ENCODE results near the gene SPOCK1.

The SPOCK1 gene

DNA sequence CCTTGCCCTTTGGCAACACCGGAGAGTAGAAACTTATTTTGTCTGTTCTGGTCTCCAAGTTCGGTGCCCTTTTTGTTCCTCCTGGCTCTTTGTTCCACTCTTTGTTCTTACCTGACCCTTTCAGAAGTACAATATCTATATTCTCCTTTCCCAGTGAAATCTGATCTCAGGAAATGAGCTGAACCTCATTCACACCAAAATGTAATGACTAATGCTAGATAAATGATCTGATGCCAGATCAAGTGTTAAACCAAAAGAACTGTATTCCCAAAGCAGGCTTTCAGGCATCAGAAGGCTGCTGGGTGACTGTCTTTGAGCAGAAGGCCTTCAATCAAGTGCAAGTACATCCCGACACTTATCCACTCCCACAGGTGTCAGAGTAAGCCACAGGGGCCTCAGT is 156.4 kb downstream of the SPOCK1 start:
- DNase-seq (ENCODE audit: low read depth), result no peak
- no peak for TF ChIP-seq CTCF (IDR thresholded peaks at IDR 0.05; ENCODE audit: control insufficient read depth, extremely low read depth, insufficient read depth)

GRCh38 chr5:137341831-137342230 is 157.3 kb downstream of the SPOCK1 start:
- TF ChIP-seq CTCF (IDR thresholded peaks at IDR 0.05; ENCODE audit: control insufficient read depth, extremely low read depth, insufficient read depth), result no peak
- no peak for DNase-seq (ENCODE audit: low read depth)
- H3K4me3 ChIP-seq (ENCODE audit: low read depth, low read length), result no peak overlapping the region

More for the DNA sequence above, 156.4 kb downstream of the SPOCK1 start:
- H3K4me3 ChIP-seq (ENCODE audit: low read depth, low read length), result no peak overlapping the region

DNA sequence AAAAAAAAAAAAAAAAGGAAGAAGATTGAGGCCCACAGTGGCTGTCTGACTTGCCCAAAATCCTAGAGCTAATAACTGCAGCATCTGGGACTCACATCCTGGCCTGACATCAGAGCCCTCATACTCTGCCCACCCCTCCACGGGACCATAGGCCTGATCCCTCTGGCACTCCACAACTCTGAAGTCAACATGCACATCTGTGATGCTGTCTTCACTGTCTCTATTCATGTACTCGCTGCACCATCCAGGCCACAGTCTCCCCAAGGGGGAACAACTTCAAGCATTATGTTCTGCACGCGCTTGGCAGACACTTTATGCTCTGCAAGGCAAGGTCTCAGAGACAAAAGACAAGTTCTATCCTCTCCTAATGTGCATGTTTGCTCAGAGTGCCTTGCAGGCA is 158.2 kb downstream of the SPOCK1 start:
- no peak for TF ChIP-seq CTCF (IDR thresholded peaks at IDR 0.05; ENCODE audit: control insufficient read depth, extremely low read depth, insufficient read depth)
- no peak for DNase-seq (ENCODE audit: low read depth)
- H3K4me3 ChIP-seq (ENCODE audit: low read depth, low read length), result no peak overlapping the region

- H3K4me3 ChIP-seq (ENCODE audit: low read depth, low read length), result no peak overlapping the region
- no peak for TF ChIP-seq CTCF (IDR thresholded peaks at IDR 0.05; ENCODE audit: control insufficient read depth, extremely low read depth, insufficient read depth)
These were observed 162.5 kb downstream of the SPOCK1 start for GRCh38 chr5:137336565-137337120.

DNA sequence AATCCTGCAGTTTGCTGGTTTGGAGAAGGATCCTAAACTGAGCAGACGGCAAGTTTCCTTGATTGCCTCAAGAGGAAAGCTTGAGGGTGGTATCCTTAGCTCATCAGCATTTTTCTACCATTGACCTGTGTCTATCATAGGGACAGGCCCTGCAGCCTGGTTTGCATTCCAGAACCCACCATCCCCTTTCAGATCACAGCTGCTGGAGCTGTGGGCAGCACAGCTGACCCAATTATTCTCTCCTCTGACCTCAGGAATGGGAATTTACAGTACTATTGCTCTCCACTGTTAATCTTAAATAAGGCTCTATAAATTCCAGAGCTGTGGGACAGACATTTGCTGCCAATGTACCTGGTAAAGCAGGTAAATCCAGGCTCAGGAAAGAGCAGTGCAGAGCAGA is 163.0 kb downstream of the SPOCK1 start:
- no peak overlapping the region for H3K4me3 ChIP-seq (ENCODE audit: low read depth, low read length)
- TF ChIP-seq CTCF (IDR thresholded peaks at IDR 0.05; ENCODE audit: control insufficient read depth, extremely low read depth, insufficient read depth), result no peak
- no peak for DNase-seq (ENCODE audit: low read depth)

More at GRCh38 chr5:137336565-137337120, 162.5 kb downstream of the SPOCK1 start:
- DNase-seq (ENCODE audit: low read depth), result no peak

DNA sequence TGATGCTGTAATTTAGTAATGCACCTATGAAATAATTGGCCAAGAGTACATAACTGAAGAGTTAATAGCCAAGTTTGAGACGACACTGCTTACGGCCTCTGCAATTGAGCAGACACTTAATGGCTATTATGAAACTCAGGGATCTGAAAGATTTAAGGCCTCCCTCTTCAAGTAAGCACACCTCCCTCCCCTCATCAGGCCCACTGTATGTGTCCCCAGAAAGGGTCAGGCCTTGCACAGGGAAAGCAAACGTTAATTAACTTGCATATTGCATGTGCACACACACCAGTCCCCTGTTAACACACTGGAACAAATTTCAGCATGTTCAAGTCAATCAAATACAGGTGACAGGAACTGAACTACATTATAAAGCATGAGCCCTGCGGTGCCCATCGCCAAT is 163.6 kb downstream of the SPOCK1 start:
- DNase-seq (ENCODE audit: low read depth), result no peak
- H3K4me3 ChIP-seq (ENCODE audit: low read depth, low read length), result no peak overlapping the region
- TF ChIP-seq CTCF (IDR thresholded peaks at IDR 0.05; ENCODE audit: control insufficient read depth, extremely low read depth, insufficient read depth), result no peak

DNA sequence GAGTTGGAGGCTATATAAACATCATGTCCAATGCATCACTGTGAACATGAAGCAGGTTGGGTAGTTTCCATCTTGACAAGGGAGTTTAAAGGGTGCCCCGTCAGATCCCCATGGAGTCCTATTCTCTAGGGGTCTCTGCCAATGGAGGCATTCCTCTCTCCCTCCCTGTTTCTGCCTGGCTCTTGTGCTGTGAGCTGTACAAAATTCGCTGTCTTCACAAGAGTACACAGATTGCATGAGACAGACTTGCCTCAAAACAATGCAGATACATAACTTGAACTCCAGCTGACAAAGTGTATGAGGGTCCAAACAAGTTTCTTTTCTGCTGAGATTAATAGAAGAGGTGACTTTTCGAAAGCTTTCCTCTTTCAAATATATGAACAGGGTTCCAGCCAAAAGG is 165.2 kb downstream of the SPOCK1 start:
- no peak overlapping the region for H3K4me3 ChIP-seq (ENCODE audit: low read depth, low read length)
- no peak for DNase-seq (ENCODE audit: low read depth)
- no peak for TF ChIP-seq CTCF (IDR thresholded peaks at IDR 0.05; ENCODE audit: control insufficient read depth, extremely low read depth, insufficient read depth)
